Measurements from ENCODE around the gene SPOCD1. TPM values are rescaled to one million over a fixed set of nuclear protein-coding genes. Genes with fewer than 3 reads are reported as not detected.
A peak's percentile ranks its signal among the peaks of the same experiment; 100 is the strongest.

Gene SPOCD1
- total and polyA plus RNA-seq, 2 experiments from 2014 or later: 0.73 to 1.3 TPM

DNA sequence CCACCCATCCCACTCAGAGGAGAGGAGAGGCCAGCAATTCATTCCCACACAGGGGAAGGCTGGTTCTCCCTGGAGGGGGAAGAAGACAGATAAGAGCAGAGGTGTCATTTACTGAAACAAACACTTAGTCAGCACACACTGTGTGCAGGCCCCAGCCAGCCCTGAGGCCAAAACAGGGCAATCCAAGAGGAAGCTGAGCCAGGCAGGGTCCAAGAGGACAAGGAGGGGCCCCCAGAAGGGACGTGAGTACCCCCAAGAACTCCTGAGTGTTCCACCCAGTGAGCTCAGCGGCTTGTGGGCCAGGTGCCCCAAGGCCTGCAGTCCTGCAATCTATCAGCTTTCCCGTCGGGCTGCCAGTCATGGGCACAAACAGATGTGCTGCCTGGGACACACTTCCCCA, 67.5 kb downstream of the SPOCD1 start:
- H3K36me3 Mint-ChIP-seq (ENCODE audit: low read depth): no peaks in the 10 kb centered on the region; the same call in 2 of the 3 replicates
- no peak overlapping the region for H3K4me3 Mint-ChIP-seq
- DNase-seq (ENCODE audit: low spot score) (no peak), ATAC-seq (no peak)
- no peak for TF ChIP-seq NANOG (IDR thresholded peaks at IDR 0.05; ENCODE audit: borderline replicate concordance)
- no peak for TF ChIP-seq STAT1 (IDR thresholded peaks at IDR 0.05; ENCODE audit: unreplicated experiment)
- Histone ChIP-seq H3K79me2 (replicated peaks; ENCODE audit: insufficient read depth) (no peaks in the 10 kb centered on the region), H3K36me3 (ENCODE audit: insufficient read depth) (no peaks in the 10 kb centered on the region), H3K4me3 (no peak overlapping the region), H3K9me2 (ENCODE audit: insufficient read depth) (no peaks in the 10 kb centered on the region), H3K27me3 (ENCODE audit: insufficient read depth) (no peaks in the 10 kb centered on the region), H3K4me2 (no peak overlapping the region), H2AFZ (no peak overlapping the region), H3K4me1 (ENCODE audit: insufficient read depth) (peaks cover 25% of the 10 kb centered on the region), H3K27ac (ENCODE audit: low read depth) (no peak overlapping the region), H3F3A (replicated peaks; ENCODE audit: low read depth) (no peaks in the 10 kb centered on the region), H4K20me1 (replicated peaks; ENCODE audit: insufficient read depth) (no peaks in the 10 kb centered on the region)
- H3K27me3 Mint-ChIP-seq (ENCODE audit: insufficient read depth, low read depth, poor library complexity): peaks cover 17% of the 10 kb centered on the region
- no peak overlapping the region; the same call in 1 of the 2 replicates for H3K27ac Mint-ChIP-seq
- peaks cover 65% of the 10 kb centered on the region for H3K4me1 Mint-ChIP-seq
- H3K9me3 Mint-ChIP-seq: no peaks in the 10 kb centered on the region

DNA sequence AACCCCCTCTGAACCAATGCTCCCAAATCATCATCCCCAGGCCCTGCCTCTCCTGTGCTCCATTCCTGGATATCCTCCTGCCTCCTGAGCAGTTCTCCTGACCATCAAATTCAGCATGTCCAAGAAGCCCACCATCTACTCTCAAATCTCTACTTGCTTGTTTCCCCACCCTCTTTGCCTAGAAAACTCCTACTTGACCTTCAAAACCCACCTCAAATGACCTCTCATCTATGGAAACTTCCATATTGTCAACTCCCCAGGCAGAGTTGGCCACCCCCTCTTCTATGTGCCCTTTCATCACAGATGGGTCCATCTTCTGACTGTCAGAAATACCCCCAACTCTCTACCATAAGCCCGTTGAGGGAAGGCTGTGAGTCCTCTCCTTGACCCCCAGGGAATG, 68.5 kb downstream of the SPOCD1 start:
- no peak overlapping the region for H3K4me3 ChIP-seq
- Mint-ChIP-seq H3K36me3 (ENCODE audit: low read depth) (no peaks in the 10 kb centered on the region; the same call in 2 of the 3 replicates), H3K4me1 (peaks cover 57% of the 10 kb centered on the region), H3K9me3 (no peaks in the 10 kb centered on the region), H3K4me3 (no peak overlapping the region; the same call in 2 of the 3 replicates), H3K27me3 (ENCODE audit: insufficient read depth, low read depth, poor library complexity) (peaks cover 18% of the 10 kb centered on the region), H3K27ac (peak overlapping the region; percentile 4; the same call in 1 of the 2 replicates)
- no peaks in the 10 kb centered on the region for H3K9me2 ChIP-seq (ENCODE audit: insufficient read depth)
- H2AFZ ChIP-seq: no peak overlapping the region
- no peaks in the 10 kb centered on the region for H4K20me1 ChIP-seq (replicated peaks; ENCODE audit: insufficient read depth)
- no peaks in the 10 kb centered on the region for H3K36me3 ChIP-seq (ENCODE audit: insufficient read depth)
- H3K27ac ChIP-seq (ENCODE audit: low read depth): no peak overlapping the region
- no peaks in the 10 kb centered on the region for H3K27me3 ChIP-seq (ENCODE audit: insufficient read depth)
- H3K4me2 ChIP-seq: no peak overlapping the region
- DNase-seq (ENCODE audit: low spot score) (no peak), ATAC-seq (no peak)
- no peaks in the 10 kb centered on the region for H3F3A ChIP-seq (replicated peaks; ENCODE audit: low read depth)
- H3K79me2 ChIP-seq (replicated peaks; ENCODE audit: insufficient read depth): no peaks in the 10 kb centered on the region
- H3K4me1 ChIP-seq (ENCODE audit: insufficient read depth): peaks cover 20% of the 10 kb centered on the region
- no peak for TF ChIP-seq CREB1 (CRISPR knock-in tag; IDR thresholded peaks at IDR 0.05; ENCODE audit: low read depth)
- no peak for TF ChIP-seq STAT1 (IDR thresholded peaks at IDR 0.05; ENCODE audit: unreplicated experiment)
- TF ChIP-seq, protein P1, sequence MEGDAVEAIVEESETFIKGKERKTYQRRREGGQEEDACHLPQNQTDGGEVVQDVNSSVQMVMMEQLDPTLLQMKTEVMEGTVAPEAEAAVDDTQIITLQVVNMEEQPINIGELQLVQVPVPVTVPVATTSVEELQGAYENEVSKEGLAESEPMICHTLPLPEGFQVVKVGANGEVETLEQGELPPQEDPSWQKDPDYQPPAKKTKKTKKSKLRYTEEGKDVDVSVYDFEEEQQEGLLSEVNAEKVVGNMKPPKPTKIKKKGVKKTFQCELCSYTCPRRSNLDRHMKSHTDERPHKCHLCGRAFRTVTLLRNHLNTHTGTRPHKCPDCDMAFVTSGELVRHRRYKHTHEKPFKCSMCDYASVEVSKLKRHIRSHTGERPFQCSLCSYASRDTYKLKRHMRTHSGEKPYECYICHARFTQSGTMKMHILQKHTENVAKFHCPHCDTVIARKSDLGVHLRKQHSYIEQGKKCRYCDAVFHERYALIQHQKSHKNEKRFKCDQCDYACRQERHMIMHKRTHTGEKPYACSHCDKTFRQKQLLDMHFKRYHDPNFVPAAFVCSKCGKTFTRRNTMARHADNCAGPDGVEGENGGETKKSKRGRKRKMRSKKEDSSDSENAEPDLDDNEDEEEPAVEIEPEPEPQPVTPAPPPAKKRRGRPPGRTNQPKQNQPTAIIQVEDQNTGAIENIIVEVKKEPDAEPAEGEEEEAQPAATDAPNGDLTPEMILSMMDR (conservative IDR thresholded peaks at IDR 0.05; ENCODE audit: low read depth in 2 of 2): no peak
- no peak for TF ChIP-seq NANOG (IDR thresholded peaks at IDR 0.05; ENCODE audit: borderline replicate concordance)
- TF ChIP-seq JUNB (IDR thresholded peaks at IDR 0.05; ENCODE audit: unreplicated experiment): no peak
- no peak for TF ChIP-seq EZH2 (IDR thresholded peaks at IDR 0.05; ENCODE audit: low read depth, unreplicated experiment)
- TF ChIP-seq, protein P2, sequence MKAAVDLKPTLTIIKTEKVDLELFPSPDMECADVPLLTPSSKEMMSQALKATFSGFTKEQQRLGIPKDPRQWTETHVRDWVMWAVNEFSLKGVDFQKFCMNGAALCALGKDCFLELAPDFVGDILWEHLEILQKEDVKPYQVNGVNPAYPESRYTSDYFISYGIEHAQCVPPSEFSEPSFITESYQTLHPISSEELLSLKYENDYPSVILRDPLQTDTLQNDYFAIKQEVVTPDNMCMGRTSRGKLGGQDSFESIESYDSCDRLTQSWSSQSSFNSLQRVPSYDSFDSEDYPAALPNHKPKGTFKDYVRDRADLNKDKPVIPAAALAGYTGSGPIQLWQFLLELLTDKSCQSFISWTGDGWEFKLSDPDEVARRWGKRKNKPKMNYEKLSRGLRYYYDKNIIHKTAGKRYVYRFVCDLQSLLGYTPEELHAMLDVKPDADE (IDR thresholded peaks at IDR 0.05): no peak
- TF ChIP-seq, protein P3, sequence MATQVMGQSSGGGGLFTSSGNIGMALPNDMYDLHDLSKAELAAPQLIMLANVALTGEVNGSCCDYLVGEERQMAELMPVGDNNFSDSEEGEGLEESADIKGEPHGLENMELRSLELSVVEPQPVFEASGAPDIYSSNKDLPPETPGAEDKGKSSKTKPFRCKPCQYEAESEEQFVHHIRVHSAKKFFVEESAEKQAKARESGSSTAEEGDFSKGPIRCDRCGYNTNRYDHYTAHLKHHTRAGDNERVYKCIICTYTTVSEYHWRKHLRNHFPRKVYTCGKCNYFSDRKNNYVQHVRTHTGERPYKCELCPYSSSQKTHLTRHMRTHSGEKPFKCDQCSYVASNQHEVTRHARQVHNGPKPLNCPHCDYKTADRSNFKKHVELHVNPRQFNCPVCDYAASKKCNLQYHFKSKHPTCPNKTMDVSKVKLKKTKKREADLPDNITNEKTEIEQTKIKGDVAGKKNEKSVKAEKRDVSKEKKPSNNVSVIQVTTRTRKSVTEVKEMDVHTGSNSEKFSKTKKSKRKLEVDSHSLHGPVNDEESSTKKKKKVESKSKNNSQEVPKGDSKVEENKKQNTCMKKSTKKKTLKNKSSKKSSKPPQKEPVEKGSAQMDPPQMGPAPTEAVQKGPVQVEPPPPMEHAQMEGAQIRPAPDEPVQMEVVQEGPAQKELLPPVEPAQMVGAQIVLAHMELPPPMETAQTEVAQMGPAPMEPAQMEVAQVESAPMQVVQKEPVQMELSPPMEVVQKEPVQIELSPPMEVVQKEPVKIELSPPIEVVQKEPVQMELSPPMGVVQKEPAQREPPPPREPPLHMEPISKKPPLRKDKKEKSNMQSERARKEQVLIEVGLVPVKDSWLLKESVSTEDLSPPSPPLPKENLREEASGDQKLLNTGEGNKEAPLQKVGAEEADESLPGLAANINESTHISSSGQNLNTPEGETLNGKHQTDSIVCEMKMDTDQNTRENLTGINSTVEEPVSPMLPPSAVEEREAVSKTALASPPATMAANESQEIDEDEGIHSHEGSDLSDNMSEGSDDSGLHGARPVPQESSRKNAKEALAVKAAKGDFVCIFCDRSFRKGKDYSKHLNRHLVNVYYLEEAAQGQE (IDR thresholded peaks at IDR 0.05; ENCODE audit: unreplicated experiment): no peak
- TF ChIP-seq ZNF331 (CRISPR knock-in tag; IDR thresholded peaks at IDR 0.05; ENCODE audit: low read depth): no peak
- no peak for TF ChIP-seq EZH2phosphoT487 (IDR thresholded peaks at IDR 0.05; ENCODE audit: unreplicated experiment)
- TF ChIP-seq POLR2AphosphoS5 (IDR thresholded peaks at IDR 0.05; ENCODE audit: low read depth): no peak
- TF ChIP-seq ZNF114 (CRISPR knock-in tag; IDR thresholded peaks at IDR 0.05): no peak

Measured in GM23338 (cell line).